ENCODE measurements around the gene UBA5. TPM values are rescaled to one million over a fixed set of nuclear protein-coding genes. Genes with fewer than 3 reads are reported as not detected.

Gene UBA5
- total RNA-seq, 1 donor from 2014 or later, result 84.7 TPM

GRCh38 chr3:132722165-132723023 lies 62.3 kb downstream of the UBA5 start, which contains the start of gene NPHP3:
Gene NPHP3, minus strand, starts transcription at chr3:132722409. Its CDS starts 54 bp downstream, at chr3:132722355.
- Histone ChIP-seq H3K79me2 (ENCODE audit: low read depth) (peaks cover 21% of the 10 kb centered on the region), H2AFZ (replicated peaks) (peak within 1 kb of the TSS; percentile 94), H3K36me3 (peaks cover 3% of the 10 kb centered on the region), H4K20me1 (ENCODE audit: low read depth) (peaks cover 18% of the 10 kb centered on the region), H3F3A (ENCODE audit: low read depth) (peaks cover 23% of the 10 kb centered on the region), H3K27ac (peak within 1 kb of the TSS; percentile 82), H3K4me1 (peaks cover 20% of the 10 kb centered on the region), H3K9me3 (ENCODE audit: low read depth) (no peaks in the 10 kb centered on the region), H3K4me2 (peak within 1 kb of the TSS; percentile 90), H3K4me3 (peak within 1 kb of the TSS; percentile 92), H3K27me3 (no peaks in the 10 kb centered on the region), H3K9ac (peak within 1 kb of the TSS; percentile 7)
- Mint-ChIP-seq H3K27ac (peak within 1 kb of the TSS; percentile 98), H3K9me3 (no peaks in the 10 kb centered on the region), H3K4me1 (peaks cover 22% of the 10 kb centered on the region), H3K4me3 (peak within 1 kb of the TSS; percentile 96), H3K27me3 (ENCODE audit: insufficient read depth, low read depth) (peaks cover 5% of the 10 kb centered on the region), H3K36me3 (peaks cover 7% of the 10 kb centered on the region)
- TF ChIP-seq EZH2 (IDR thresholded peaks at IDR 0.05) (no peak), EZH2phosphoT487 (IDR thresholded peaks at IDR 0.05) (no peak), CTCF (IDR thresholded peaks at IDR 0.05) (no peak)
- peak; percentile 97 for DNase-seq (ENCODE audit: low spot score)

- no peak for DNase-seq (ENCODE audit: low spot score)
- Histone ChIP-seq H4K20me1 (ENCODE audit: low read depth) (peaks cover 18% of the 10 kb centered on the region), H3K4me2 (peak overlapping the region; percentile 90), H3K27me3 (no peaks in the 10 kb centered on the region), H3K79me2 (ENCODE audit: low read depth) (peaks cover 21% of the 10 kb centered on the region), H3F3A (ENCODE audit: low read depth) (peaks cover 23% of the 10 kb centered on the region), H3K27ac (no peak overlapping the region), H3K9me3 (ENCODE audit: low read depth) (no peaks in the 10 kb centered on the region), H3K4me3 (peak overlapping the region; percentile 88), H2AFZ (replicated peaks) (peak overlapping the region; percentile 94), H3K9ac (no peak overlapping the region), H3K36me3 (no peaks in the 10 kb centered on the region), H3K4me1 (peaks cover 20% of the 10 kb centered on the region)
- Mint-ChIP-seq H3K27me3 (ENCODE audit: insufficient read depth, low read depth) (peaks cover 5% of the 10 kb centered on the region), H3K4me3 (peak overlapping the region; percentile 91), H3K4me1 (peaks cover 22% of the 10 kb centered on the region), H3K27ac (no peak overlapping the region), H3K36me3 (peaks cover 6% of the 10 kb centered on the region), H3K9me3 (no peaks in the 10 kb centered on the region)
- TF ChIP-seq EZH2 (IDR thresholded peaks at IDR 0.05) (no peak), EZH2phosphoT487 (IDR thresholded peaks at IDR 0.05) (no peak), CTCF (IDR thresholded peaks at IDR 0.05) (no peak)
Observed at GRCh38 chr3:132723024-132723950, 63.2 kb downstream of the UBA5 start.

- peak overlapping the region; percentile 79 for H2AFZ ChIP-seq (replicated peaks)
- no peaks in the 10 kb centered on the region for H3K27me3 Mint-ChIP-seq (ENCODE audit: insufficient read depth, low read depth)
- H4K20me1 ChIP-seq (ENCODE audit: low read depth), result peaks cover 2% of the 10 kb centered on the region
- no peak overlapping the region for H3K4me2 ChIP-seq
- H3K4me1 ChIP-seq, result peaks cover under 1% of the 10 kb centered on the region
- no peak overlapping the region for H3K4me3 Mint-ChIP-seq
- no peak overlapping the region for H3K27ac ChIP-seq
- no peaks in the 10 kb centered on the region for H3K9me3 Mint-ChIP-seq
- peaks cover 2% of the 10 kb centered on the region for H3K79me2 ChIP-seq (ENCODE audit: low read depth)
- H3K27me3 ChIP-seq, result no peaks in the 10 kb centered on the region
- no peaks in the 10 kb centered on the region for H3K36me3 Mint-ChIP-seq
- no peaks in the 10 kb centered on the region for H3K9me3 ChIP-seq (ENCODE audit: low read depth)
- H3F3A ChIP-seq (ENCODE audit: low read depth), result peaks cover 19% of the 10 kb centered on the region
- H3K36me3 ChIP-seq, result no peaks in the 10 kb centered on the region
- H3K4me3 ChIP-seq, result no peak overlapping the region
- H3K9ac ChIP-seq, result no peak overlapping the region
- peak; percentile 92 for TF ChIP-seq CTCF (IDR thresholded peaks at IDR 0.05)
- no peak for TF ChIP-seq EZH2 (IDR thresholded peaks at IDR 0.05)
- TF ChIP-seq EZH2phosphoT487 (IDR thresholded peaks at IDR 0.05), result no peak
- peak; percentile 38 for DNase-seq (ENCODE audit: low spot score)
- no peak overlapping the region for H3K27ac Mint-ChIP-seq
- peaks cover 12% of the 10 kb centered on the region for H3K4me1 Mint-ChIP-seq
Observed at GRCh38 chr3:132726341-132726823, 66.3 kb downstream of the UBA5 start.

Other genes starting within 250 kb of the UBA5 start
- gene DNAJC13, start 242.8 kb upstream of the UBA5 start, total RNA-seq (ENCODE audit: low replicate concordance), result 35.7 and 36.3 TPM in 2 replicates
- gene ACKR4, start 63.1 kb upstream of the UBA5 start, total RNA-seq (ENCODE audit: low replicate concordance), result not detected in 2 replicates
- gene ACAD11, start 520 bp upstream of the UBA5 start, total RNA-seq (ENCODE audit: low replicate concordance), result 41.2 and 45.2 TPM in 2 replicates
- 34.7 and 73.1 TPM in 2 replicates for gene NPHP3, start 62.1 kb downstream of the UBA5 start, total RNA-seq (ENCODE audit: low replicate concordance)